ENCODE results near the gene VPS26B. TPM values are rescaled to one million over a fixed set of nuclear protein-coding genes. Genes with fewer than 3 reads are reported as not detected.

The VPS26B gene
- total and polyA plus RNA-seq, 2 donors = 27.3 to 33.1 TPM

DNA sequence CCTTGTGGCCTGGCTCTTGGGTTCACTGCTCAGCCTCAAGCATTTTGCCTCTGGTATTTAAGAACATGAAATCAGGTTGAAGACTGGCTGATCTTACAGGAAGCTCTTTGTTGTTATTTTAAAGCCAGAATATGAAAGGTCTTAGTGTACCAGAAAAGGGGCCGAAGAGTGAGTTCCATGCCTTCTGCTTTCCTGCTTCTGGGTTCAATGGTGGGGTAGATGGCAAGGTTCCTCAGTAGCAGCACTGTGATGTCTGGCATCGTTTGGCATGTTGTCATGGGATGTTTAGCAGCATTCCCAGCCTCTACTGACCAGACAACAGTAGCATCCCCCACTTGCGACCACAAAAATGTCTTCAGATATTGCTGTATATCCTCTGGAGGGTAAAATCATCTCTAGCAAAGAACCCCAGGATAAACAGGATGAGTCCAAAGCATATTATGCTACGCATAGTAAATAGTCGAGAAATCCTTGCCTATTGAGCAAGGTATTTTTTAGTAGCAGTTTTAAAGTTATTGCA is 2.4 kb downstream of the VPS26B start:
- Histone ChIP-seq H3K4me1 (ENCODE audit: control insufficient read depth in 2 of 2, insufficient read depth in 2 of 2, low read length in 2 of 2) (peaks cover 29 to 56% of the 10 kb centered on the region in 2 donors), H3K27ac (ENCODE audit: low read depth in 1 of 2, low read length in 1 of 2) (peak overlapping the region in 1 of 2 donors; percentile 15), H3K27me3 (ENCODE audit: control insufficient read depth in 2 of 2, insufficient read depth in 1 of 2, low read length in 1 of 2) (no peaks in the 10 kb centered on the region), H3K36me3 (ENCODE audit: control insufficient read depth in 2 of 2, insufficient read depth in 2 of 2, low read length in 1 of 2) (peaks cover 0 to 16% of the 10 kb centered on the region in 2 donors), H3K4me3 (ENCODE audit: low read length in 2 of 2) (peak overlapping the region in 1 of 2 donors; percentile 88), H3K9me3 (ENCODE audit: control insufficient read depth in 2 of 2, insufficient read depth in 1 of 2, low read length in 1 of 2) (no peaks in the 10 kb centered on the region)
- DNase-seq (ENCODE audit: low read depth in 6 of 9, low spot score in 9 of 9) = peak in 1 of 9 donors; percentile 24
- WGBS = 89% methylated on average over 5 of the region's 5 CpGs

- Histone ChIP-seq H3K4me3 (ENCODE audit: low read length in 2 of 2) (no peak overlapping the region), H3K9me3 (ENCODE audit: control insufficient read depth in 2 of 2, insufficient read depth in 1 of 2, low read length in 1 of 2) (no peaks in the 10 kb centered on the region), H3K27ac (ENCODE audit: low read depth in 1 of 2, low read length in 1 of 2) (no peak overlapping the region), H3K27me3 (ENCODE audit: control insufficient read depth in 2 of 2, insufficient read depth in 1 of 2, low read length in 1 of 2) (no peaks in the 10 kb centered on the region), H3K4me1 (ENCODE audit: control insufficient read depth in 2 of 2, insufficient read depth in 2 of 2, low read length in 2 of 2) (peaks cover 22 to 45% of the 10 kb centered on the region in 2 donors), H3K36me3 (ENCODE audit: control insufficient read depth in 2 of 2, insufficient read depth in 2 of 2, low read length in 1 of 2) (peaks cover 0 to 16% of the 10 kb centered on the region in 2 donors)
- WGBS = 81% methylated on average over 6 of the region's 6 CpGs
- peak in 4 of 9 donors; percentile 36 to 65 (median 40) for DNase-seq (ENCODE audit: low read depth in 6 of 9, low spot score in 9 of 9)
Observed at GRCh38 chr11:134228625-134229024, 4.2 kb downstream of the VPS26B start.

DNA sequence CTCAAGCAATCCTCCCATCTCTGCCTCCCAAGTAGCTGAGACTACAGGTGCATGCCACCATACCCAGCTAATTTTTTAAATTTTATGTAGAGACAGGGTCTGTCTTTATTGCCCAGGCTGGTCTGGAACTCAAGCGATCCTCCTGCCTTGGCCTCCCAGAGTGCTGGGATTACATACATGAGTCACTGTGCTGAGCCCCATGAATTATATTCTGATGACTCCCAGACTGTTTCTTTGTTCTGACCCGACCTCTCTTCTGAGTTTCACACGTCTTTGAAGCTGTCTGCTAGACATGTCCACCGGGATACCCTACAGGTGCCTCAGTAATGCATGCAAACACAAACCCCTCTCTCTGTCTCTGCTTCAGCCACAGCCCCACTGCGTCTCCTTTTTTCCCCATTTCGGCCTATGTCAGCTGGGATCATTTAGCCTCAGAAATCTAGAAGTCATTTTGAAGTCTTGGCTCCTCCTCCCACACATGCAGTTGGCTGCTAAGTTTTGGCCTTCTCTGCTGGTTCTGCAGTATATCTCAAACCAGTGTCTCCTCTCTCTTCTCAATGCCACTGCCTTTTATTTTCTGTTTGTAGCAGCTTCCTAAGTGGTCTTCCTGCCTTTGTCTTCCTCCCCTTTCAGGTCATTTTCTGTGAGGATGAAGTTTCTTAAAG is 4.8 kb downstream of the VPS26B start:
- H3K27ac ChIP-seq (ENCODE audit: low read depth in 1 of 2, low read length in 1 of 2) = no peak overlapping the region
- DNase-seq (ENCODE audit: low read depth in 6 of 9, low spot score in 9 of 9) = no peak
- H3K4me3 ChIP-seq (ENCODE audit: low read length in 2 of 2) = no peak overlapping the region
- no peaks in the 10 kb centered on the region for H3K27me3 ChIP-seq (ENCODE audit: control insufficient read depth in 2 of 2, insufficient read depth in 1 of 2, low read length in 1 of 2)
- H3K4me1 ChIP-seq (ENCODE audit: control insufficient read depth in 2 of 2, insufficient read depth in 2 of 2, low read length in 2 of 2) = peaks cover 22 to 45% of the 10 kb centered on the region in 2 donors
- 97% methylated on average over 6 of the region's 6 CpGs for WGBS
- peaks cover 0 to 16% of the 10 kb centered on the region in 2 donors for H3K36me3 ChIP-seq (ENCODE audit: control insufficient read depth in 2 of 2, insufficient read depth in 2 of 2, low read length in 1 of 2)
- H3K9me3 ChIP-seq (ENCODE audit: control insufficient read depth in 2 of 2, insufficient read depth in 1 of 2, low read length in 1 of 2) = no peaks in the 10 kb centered on the region

DNA sequence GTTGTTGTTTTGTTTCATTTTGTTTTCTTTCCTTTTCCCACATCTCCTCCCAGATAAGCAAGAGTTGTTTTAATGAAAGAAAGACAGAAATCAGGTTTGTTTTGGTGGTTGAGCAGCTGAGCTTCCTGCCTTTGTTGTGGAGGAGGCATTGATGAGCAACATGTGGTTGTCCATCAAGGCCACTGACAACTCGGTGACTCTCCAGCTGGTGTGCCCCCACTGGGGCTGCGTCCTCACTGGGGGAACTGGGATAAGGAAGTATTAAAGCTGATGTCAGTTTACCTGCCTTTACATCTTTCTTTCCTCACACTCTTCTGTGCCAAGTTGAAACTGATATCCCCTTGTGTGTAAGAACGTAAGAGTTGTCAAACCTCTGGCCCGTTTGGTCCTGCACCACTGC is 5.9 kb downstream of the VPS26B start:
- Histone ChIP-seq H3K9me3 (ENCODE audit: control insufficient read depth in 2 of 2, insufficient read depth in 1 of 2, low read length in 1 of 2) (no peaks in the 10 kb centered on the region), H3K4me1 (ENCODE audit: control insufficient read depth in 2 of 2, insufficient read depth in 2 of 2, low read length in 2 of 2) (peaks cover 22 to 44% of the 10 kb centered on the region in 2 donors), H3K27ac (ENCODE audit: low read depth in 1 of 2, low read length in 1 of 2) (no peak overlapping the region), H3K36me3 (ENCODE audit: control insufficient read depth in 2 of 2, insufficient read depth in 2 of 2, low read length in 1 of 2) (peaks cover 7 to 25% of the 10 kb centered on the region in 2 donors), H3K4me3 (ENCODE audit: low read length in 2 of 2) (no peak overlapping the region), H3K27me3 (ENCODE audit: control insufficient read depth in 2 of 2, insufficient read depth in 1 of 2, low read length in 1 of 2) (no peaks in the 10 kb centered on the region)
- 64% methylated on average over 4 of the region's 4 CpGs for WGBS
- DNase-seq (ENCODE audit: low read depth in 6 of 9, low spot score in 9 of 9) = no peak

DNA sequence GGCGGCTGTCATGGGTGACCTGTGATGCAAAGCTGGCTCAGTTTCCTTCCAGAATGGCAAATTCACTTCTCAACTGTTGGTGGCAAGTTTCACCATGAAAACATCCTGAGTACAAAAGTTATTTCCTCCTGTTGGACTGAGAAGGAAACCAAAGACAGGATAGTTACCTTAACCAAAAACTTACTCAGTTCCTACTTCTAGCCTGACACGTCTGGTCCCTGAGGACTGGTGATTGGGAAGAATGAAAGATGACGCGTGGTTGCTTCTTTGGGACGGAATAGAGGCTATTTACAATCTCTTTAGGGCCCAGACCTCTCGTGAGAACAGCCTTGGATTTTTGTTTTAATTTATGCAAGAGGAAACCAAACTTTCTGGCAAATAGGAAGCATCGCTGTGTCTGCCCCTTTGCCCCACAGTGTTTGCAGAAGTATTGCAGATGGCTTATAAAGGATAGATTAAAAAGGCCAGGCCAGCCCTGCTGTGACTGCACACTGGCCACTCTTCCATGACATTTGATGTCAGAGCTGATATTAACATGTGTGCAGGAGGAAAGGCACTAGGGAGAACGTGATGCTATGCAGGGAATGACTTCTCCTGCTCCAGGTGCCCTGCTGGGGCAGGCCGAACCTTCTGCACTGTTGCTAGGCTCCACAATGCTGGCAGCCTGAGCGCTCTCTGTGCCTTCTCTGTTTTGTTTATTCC is 7.6 kb downstream of the VPS26B start:
- Histone ChIP-seq H3K36me3 (ENCODE audit: control insufficient read depth in 2 of 2, insufficient read depth in 2 of 2, low read length in 1 of 2) (peaks cover 22 to 38% of the 10 kb centered on the region in 2 donors), H3K27me3 (ENCODE audit: control insufficient read depth in 2 of 2, insufficient read depth in 1 of 2, low read length in 1 of 2) (no peaks in the 10 kb centered on the region), H3K4me1 (ENCODE audit: control insufficient read depth in 2 of 2, insufficient read depth in 2 of 2, low read length in 2 of 2) (peaks cover 8 to 28% of the 10 kb centered on the region in 2 donors), H3K4me3 (ENCODE audit: low read length in 2 of 2) (no peak overlapping the region), H3K27ac (ENCODE audit: low read depth in 1 of 2, low read length in 1 of 2) (no peak overlapping the region), H3K9me3 (ENCODE audit: control insufficient read depth in 2 of 2, insufficient read depth in 1 of 2, low read length in 1 of 2) (no peaks in the 10 kb centered on the region)
- WGBS = 84% methylated on average over 10 of the region's 10 CpGs
- DNase-seq (ENCODE audit: low read depth in 6 of 9, low spot score in 9 of 9) = no peak

DNA sequence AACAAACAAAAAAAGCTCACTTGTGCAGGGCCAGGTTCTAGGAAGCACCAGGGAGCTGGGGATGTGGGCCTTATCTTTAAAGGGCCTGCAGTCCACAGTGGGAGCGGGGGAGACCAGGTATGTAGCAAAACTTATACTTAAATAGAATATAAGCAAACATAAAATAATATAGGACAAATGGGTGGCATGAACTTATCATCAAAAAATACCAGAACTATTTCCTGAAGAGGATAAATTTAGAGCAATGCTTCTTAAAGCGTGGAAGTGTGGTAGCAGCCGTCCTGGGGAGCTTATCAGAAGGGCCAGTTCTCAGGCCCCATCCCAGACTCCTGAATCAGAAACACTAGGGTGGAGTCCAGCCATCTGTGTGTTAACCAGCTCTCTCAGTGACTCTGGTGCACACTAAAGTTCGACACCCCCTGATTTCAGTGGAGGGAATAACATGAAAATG is 9.3 kb downstream of the VPS26B start:
- Histone ChIP-seq H3K36me3 (ENCODE audit: control insufficient read depth in 2 of 2, insufficient read depth in 2 of 2, low read length in 1 of 2) (peaks cover 25 to 44% of the 10 kb centered on the region in 2 donors), H3K9me3 (ENCODE audit: control insufficient read depth in 2 of 2, insufficient read depth in 1 of 2, low read length in 1 of 2) (no peaks in the 10 kb centered on the region), H3K27ac (ENCODE audit: low read depth in 1 of 2, low read length in 1 of 2) (no peak overlapping the region), H3K4me3 (ENCODE audit: low read length in 2 of 2) (no peak overlapping the region), H3K27me3 (ENCODE audit: control insufficient read depth in 2 of 2, insufficient read depth in 1 of 2, low read length in 1 of 2) (no peaks in the 10 kb centered on the region), H3K4me1 (ENCODE audit: control insufficient read depth in 2 of 2, insufficient read depth in 2 of 2, low read length in 2 of 2) (peaks cover 3 to 18% of the 10 kb centered on the region in 2 donors)
- WGBS = over 99% methylated on average over 4 of the region's 4 CpGs
- no peak for DNase-seq (ENCODE audit: low read depth in 6 of 9, low spot score in 9 of 9)

DNA sequence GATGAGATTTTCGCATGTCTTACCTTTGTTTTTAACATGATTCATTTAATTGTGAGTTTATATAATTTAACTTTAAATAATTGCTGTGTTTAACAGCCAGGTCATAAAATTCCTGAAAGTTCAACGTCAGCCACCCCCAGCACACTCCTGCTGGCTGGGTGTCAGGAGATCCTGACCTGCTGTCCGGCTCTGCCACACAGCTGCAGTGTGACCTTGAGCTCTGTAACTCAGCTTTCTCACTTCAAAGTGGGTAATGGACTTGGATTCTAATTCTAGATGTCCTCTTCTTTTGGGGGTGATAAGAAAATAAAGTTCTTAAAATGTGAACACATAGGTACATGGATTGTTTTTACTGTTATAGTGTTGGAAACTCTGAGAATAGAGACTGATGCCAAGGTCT is 10.9 kb downstream of the VPS26B start:
- DNase-seq (ENCODE audit: low read depth in 6 of 9, low spot score in 9 of 9) = no peak
- no peaks in the 10 kb centered on the region for H3K9me3 ChIP-seq (ENCODE audit: control insufficient read depth in 2 of 2, insufficient read depth in 1 of 2, low read length in 1 of 2)
- H3K4me3 ChIP-seq (ENCODE audit: low read length in 2 of 2) = no peak overlapping the region
- H3K4me1 ChIP-seq (ENCODE audit: control insufficient read depth in 2 of 2, insufficient read depth in 2 of 2, low read length in 2 of 2) = peaks cover under 1 to 2% of the 10 kb centered on the region in 2 donors
- 99% methylated on average over 3 of the region's 3 CpGs for WGBS
- peaks cover 41 to 54% of the 10 kb centered on the region in 2 donors for H3K36me3 ChIP-seq (ENCODE audit: control insufficient read depth in 2 of 2, insufficient read depth in 2 of 2, low read length in 1 of 2)
- H3K27ac ChIP-seq (ENCODE audit: low read depth in 1 of 2, low read length in 1 of 2) = no peak overlapping the region
- no peaks in the 10 kb centered on the region for H3K27me3 ChIP-seq (ENCODE audit: control insufficient read depth in 2 of 2, insufficient read depth in 1 of 2, low read length in 1 of 2)

DNA sequence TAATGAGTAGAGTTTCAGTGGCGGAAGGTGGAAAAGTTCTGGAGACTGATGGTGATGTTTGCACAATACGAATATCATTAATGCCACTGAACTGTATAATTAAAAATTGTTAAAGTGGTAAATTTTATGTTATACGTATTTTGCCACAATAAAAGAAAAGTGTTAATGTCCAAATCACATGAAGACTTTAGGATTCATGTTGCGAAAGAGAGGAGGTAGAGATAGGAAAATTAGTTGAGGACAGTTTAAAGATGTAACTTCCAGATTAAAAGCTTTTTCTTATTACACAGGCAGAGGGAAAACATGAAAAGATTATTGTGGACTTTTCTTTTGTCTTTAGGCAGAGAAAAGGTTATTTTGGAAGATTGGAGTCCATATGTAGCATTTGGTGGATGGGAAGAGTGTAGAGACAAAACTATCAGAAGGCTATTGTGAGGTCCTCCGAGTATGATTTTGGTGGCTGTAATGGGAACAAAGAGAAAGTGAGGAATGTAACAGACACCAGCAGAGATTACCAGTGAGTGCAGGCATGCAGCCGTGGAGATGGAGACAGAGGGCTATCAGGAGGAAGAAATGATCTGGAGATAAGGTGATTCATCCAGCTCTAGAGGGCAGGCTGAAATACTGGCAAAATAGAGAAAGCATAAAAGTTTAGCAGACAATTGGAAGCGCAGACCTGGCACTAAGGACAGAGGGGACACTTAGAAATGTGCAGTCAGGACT is 12.5 kb downstream of the VPS26B start:
- no peaks in the 10 kb centered on the region for H3K9me3 ChIP-seq (ENCODE audit: control insufficient read depth in 2 of 2, insufficient read depth in 1 of 2, low read length in 1 of 2)
- no peak overlapping the region for H3K27ac ChIP-seq (ENCODE audit: low read depth in 1 of 2, low read length in 1 of 2)
- no peak for DNase-seq (ENCODE audit: low read depth in 6 of 9, low spot score in 9 of 9)
- no peak overlapping the region for H3K4me3 ChIP-seq (ENCODE audit: low read length in 2 of 2)
- peaks cover 52 to 62% of the 10 kb centered on the region in 2 donors for H3K36me3 ChIP-seq (ENCODE audit: control insufficient read depth in 2 of 2, insufficient read depth in 2 of 2, low read length in 1 of 2)
- H3K27me3 ChIP-seq (ENCODE audit: control insufficient read depth in 2 of 2, insufficient read depth in 1 of 2, low read length in 1 of 2) = no peaks in the 10 kb centered on the region
- no peaks in the 10 kb centered on the region for H3K4me1 ChIP-seq (ENCODE audit: control insufficient read depth in 2 of 2, insufficient read depth in 2 of 2, low read length in 2 of 2)
- WGBS = 97% methylated on average over 7 of the region's 7 CpGs

GRCh38 chr11:134237557-134237922 is 13.1 kb downstream of the VPS26B start:
- Histone ChIP-seq H3K4me1 (ENCODE audit: control insufficient read depth in 2 of 2, insufficient read depth in 2 of 2, low read length in 2 of 2) (no peaks in the 10 kb centered on the region), H3K27ac (ENCODE audit: low read depth in 1 of 2, low read length in 1 of 2) (no peak overlapping the region), H3K36me3 (ENCODE audit: control insufficient read depth in 2 of 2, insufficient read depth in 2 of 2, low read length in 1 of 2) (peaks cover 57 to 65% of the 10 kb centered on the region in 2 donors), H3K27me3 (ENCODE audit: control insufficient read depth in 2 of 2, insufficient read depth in 1 of 2, low read length in 1 of 2) (no peaks in the 10 kb centered on the region), H3K9me3 (ENCODE audit: control insufficient read depth in 2 of 2, insufficient read depth in 1 of 2, low read length in 1 of 2) (no peaks in the 10 kb centered on the region), H3K4me3 (ENCODE audit: low read length in 2 of 2) (no peak overlapping the region)
- DNase-seq (ENCODE audit: low read depth in 6 of 9, low spot score in 9 of 9) = no peak
- WGBS = 91% methylated on average over 11 of the region's 11 CpGs
